Ovary (tissue), 9 donors: ENCODE results near the gene AAK1. TPM values are rescaled to one million over a fixed set of nuclear protein-coding genes. Genes with fewer than 3 reads are reported as not detected.

Experiments
- DNase-seq, 5 donors: peaks; one replicate each; pipeline ENCODE4 v3.0.0-alpha.2; 2019 to 2020
- H3K27ac ChIP-seq, 2 donors: fragments of 200-600 bp; one replicate each; pipeline versions ENCODE4 v1.5.1 to v1.8.0; 2019 to 2022
- H3K27me3 ChIP-seq: fragments of 200-600 bp; one replicate; pipeline ENCODE4 v1.8.0; 2022
- H3K36me3 ChIP-seq: fragments of 200-600 bp; sonication (generic); one replicate; pipeline ENCODE4 v1.5.1; 2019
- H3K4me1 ChIP-seq: one replicate; pipeline ENCODE4 v1.8.1; 2013; ENCODE audit warnings: mild to moderate bottlenecking, moderate library complexity; ENCODE audit not compliant: insufficient read depth
- H3K4me3 ChIP-seq: fragments of 200-600 bp; sonication (generic); one replicate; pipeline ENCODE4 v1.5.1; 2017
- H3K9me3 ChIP-seq, 2 donors: fragments of 200-600 bp in 1 of 2; sonication (generic) in 1 of 2; one replicate each; pipeline versions ENCODE4 v1.5.1 to v1.8.1; 2013 to 2019; ENCODE audit warnings: mild to moderate bottlenecking in 1 of 2, moderate library complexity in 1 of 2
- EP300 ChIP-seq: sonication (generic); formaldehyde crosslinking; IDR thresholded peaks from one replicate; pipeline ENCODE4 v1.6.1; 2017; ENCODE audit warnings: antibody characterized with exemption
- POLR2A ChIP-seq: fragments of 450-650 bp; IDR thresholded peaks from one replicate; pipeline ENCODE4 v1.6.1; 2017; ENCODE audit warnings: antibody characterized with exemption, mild to moderate bottlenecking, moderate library complexity
- WGBS, 3 donors: extraction: QIAGEN DNeasy Blood & Tissue Kit in 1 of 3; methylation state at CpG; one replicate each; pipeline versions ENCODE4 v1.1.5 to v1.1.7; 2013 to 2017; 5-methylcytosine and 5-hydroxymethylcytosine counted together
- intact Hi-C, 4 donors: fragments of 100-400 bp; cut with DNase I; formaldehyde crosslinking; loops; one replicate each; pipeline versions ENCODE4 v1.11.0 to v1.15.1; 2022 to 2023
- polyA plus RNA-seq, 2 donors: library from polyadenylated mRNA; stranded (reverse); fragments of 200-250 nt in 1 of 2; fragments of 350-450 nt in 1 of 2; fragmentation: Illumina TruSeq in 1 of 2; extraction: RNeasy Lipid Tissue Mini Kit (QIAGEN cat#74804) in 1 of 2; gene quantifications; one replicate each; pipeline ENCODE4 v1.2.3, GENCODE V29; 2013 to 2014
- total RNA-seq, 7 donors: library from RNA; depleted of rRNA in 2 of 7; stranded (reverse); fragments of >200 nt in 2 of 7; fragmentation: NEBNext Ultra II Directional in 3 of 7; extraction: Animal tissue kit (Norgen Biotek cat#: 25700) in 3 of 7; gene quantifications; one replicate each; pipeline versions ENCODE4 v1.1.0 to v1.2.4, GENCODE V29; 2016 to 2023
- TF ChIP-seq, protein P1 (sequence below), 3 donors: fragments of 450-650 bp in 2 of 3; fragments of 200-600 bp in 1 of 3; IDR thresholded peaks; one replicate each; pipeline versions ENCODE4 v1.5.1 to v1.8.0; 2016 to 2022; ENCODE audit warnings: antibody characterized with exemption in 3 of 3, mild to moderate bottlenecking in 1 of 3
- donor health status: DM: no; HTN: no; CAD: no; lungs with moderate emphysema.
- donor health status: DM: no; HTN: no; CAD: no.
- donor health status: Bipolar disorder and iron deficiency.
- donor health status: DM: yes; HTN: yes; CAD: no.
- donor health status: DM: no; HTN: no; CAD: no.
- donor health status: DM: yes; HTN: yes; CAD: no.

Gene AAK1
- total and polyA plus RNA-seq, 9 donors: 7.4 to 53.6 (median 34.3) TPM

DNA sequence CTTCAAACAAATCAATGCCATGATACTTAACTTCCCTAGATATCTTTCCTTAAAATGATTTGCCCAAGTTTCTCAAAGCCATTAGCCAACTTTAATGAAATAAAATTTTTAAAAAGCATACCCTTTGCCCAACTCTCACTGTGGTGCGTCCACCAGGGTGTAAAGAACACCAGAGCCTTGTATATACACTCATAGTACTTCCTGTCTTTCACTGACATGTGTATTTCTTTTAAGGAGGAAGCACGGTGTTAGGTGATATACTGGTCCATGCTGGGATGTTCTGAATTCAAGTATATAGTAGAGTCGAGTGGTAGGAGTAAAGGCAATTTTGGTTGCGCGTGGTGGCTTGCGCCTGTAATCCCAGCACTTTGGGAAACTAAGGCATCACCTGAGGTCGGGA is 22.7 kb downstream of the AAK1 start:
- DNase-seq: no peak
- Histone ChIP-seq H3K4me1 (peaks cover 7% of the 10 kb centered on the region), H3K9me3 (no peaks in the 10 kb centered on the region), H3K36me3 (no peaks in the 10 kb centered on the region), H3K4me3 (no peak overlapping the region), H3K27ac (no peak overlapping the region), H3K27me3 (no peaks in the 10 kb centered on the region)
- intact Hi-C loops: no loop called here
- TF ChIP-seq, protein P1, sequence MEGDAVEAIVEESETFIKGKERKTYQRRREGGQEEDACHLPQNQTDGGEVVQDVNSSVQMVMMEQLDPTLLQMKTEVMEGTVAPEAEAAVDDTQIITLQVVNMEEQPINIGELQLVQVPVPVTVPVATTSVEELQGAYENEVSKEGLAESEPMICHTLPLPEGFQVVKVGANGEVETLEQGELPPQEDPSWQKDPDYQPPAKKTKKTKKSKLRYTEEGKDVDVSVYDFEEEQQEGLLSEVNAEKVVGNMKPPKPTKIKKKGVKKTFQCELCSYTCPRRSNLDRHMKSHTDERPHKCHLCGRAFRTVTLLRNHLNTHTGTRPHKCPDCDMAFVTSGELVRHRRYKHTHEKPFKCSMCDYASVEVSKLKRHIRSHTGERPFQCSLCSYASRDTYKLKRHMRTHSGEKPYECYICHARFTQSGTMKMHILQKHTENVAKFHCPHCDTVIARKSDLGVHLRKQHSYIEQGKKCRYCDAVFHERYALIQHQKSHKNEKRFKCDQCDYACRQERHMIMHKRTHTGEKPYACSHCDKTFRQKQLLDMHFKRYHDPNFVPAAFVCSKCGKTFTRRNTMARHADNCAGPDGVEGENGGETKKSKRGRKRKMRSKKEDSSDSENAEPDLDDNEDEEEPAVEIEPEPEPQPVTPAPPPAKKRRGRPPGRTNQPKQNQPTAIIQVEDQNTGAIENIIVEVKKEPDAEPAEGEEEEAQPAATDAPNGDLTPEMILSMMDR (IDR thresholded peaks at IDR 0.05): no peak
- TF ChIP-seq EP300 (no peak), POLR2A (no peak)
- WGBS, 3 donors: 96 to 97% (median 97%) methylated on average over 7 of the region's 7 CpGs

DNA sequence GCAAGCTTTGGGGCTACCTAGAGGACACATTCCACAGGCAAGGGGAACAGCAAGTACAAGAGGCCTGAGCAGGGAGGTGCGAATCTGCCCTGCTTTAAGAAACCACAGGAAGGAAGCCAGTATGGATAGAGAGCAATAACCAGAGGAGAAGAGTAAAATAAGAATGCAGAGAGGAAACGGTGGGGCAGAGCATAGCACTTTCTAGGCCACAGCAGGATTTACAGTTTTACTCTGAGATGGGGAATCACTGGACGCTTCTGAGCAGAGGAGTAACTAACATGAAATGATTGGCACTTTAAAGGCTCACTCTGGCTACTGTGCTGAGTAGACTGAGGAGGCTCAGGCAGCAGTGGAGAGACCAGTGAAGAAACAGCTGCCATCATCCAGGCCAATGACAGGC is 23.8 kb downstream of the AAK1 start:
- Histone ChIP-seq H3K27me3 (no peaks in the 10 kb centered on the region), H3K36me3 (no peaks in the 10 kb centered on the region), H3K9me3 (no peaks in the 10 kb centered on the region), H3K4me1 (peaks cover 7% of the 10 kb centered on the region), H3K27ac (no peak overlapping the region), H3K4me3 (no peak overlapping the region)
- 59 to 77% (median 73%) methylated on average over 3 of the region's 3 CpGs for WGBS, 3 donors
- TF ChIP-seq, protein P1 (IDR thresholded peaks at IDR 0.05): no peak
- TF ChIP-seq EP300 (no peak), POLR2A (no peak)
- intact Hi-C loops: no loop called here
- no peak for DNase-seq

DNA sequence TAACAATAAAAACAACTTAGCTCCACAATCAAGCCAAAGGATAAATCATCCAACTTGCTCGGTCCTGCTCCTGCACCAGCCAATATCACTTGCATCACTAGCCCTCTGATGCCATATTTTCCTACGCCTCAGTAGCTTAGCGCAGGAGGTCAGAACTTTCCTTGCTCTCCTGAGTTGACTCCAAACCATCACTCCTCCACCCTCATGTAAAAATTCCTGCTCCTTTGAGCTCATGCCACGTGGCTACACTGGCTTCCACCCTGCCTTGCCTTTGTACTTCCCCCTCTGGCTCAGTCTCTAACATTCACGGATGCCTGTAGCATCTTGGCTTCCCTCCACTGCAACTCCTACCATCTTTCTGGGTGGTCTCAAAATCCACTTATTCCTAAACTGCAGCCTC is 25.2 kb downstream of the AAK1 start:
- no peaks in the 10 kb centered on the region for H3K27me3 ChIP-seq
- peak in 1 of 5 donors; percentile 45 for DNase-seq
- TF ChIP-seq POLR2A (no peak), EP300 (no peak)
- TF ChIP-seq, protein P1 (IDR thresholded peaks at IDR 0.05): no peak
- no peak overlapping the region for H3K27ac ChIP-seq
- 23 to 43% (median 32%) methylated on average over 5 of the region's 5 CpGs for WGBS, 3 donors
- H3K4me3 ChIP-seq: no peak overlapping the region
- H3K36me3 ChIP-seq: no peaks in the 10 kb centered on the region
- H3K4me1 ChIP-seq: peaks cover 7% of the 10 kb centered on the region
- no peaks in the 10 kb centered on the region for H3K9me3 ChIP-seq
- intact Hi-C loops: no loop called here

DNA sequence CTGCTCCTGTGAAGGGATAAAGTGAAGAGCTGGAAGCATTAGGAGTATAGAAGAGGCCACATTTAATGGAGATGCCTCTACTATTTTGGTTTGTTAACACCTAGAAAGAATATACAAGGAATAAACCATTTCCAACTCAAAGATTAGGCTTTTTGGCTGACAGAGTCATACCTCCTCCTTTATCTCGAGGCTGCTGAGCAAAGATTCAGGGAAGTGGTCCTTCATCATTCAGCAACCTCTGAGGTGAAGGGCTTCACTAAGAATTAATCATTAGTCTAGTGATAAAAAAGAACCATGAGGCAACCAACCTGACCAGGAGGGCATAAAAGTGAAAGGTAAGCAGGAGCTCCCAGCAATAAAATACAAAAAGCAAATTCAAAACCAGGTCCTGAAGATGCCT is 25.8 kb downstream of the AAK1 start:
- TF ChIP-seq EP300: no peak
- TF ChIP-seq, protein P1 (IDR thresholded peaks at IDR 0.05): no peak
- TF ChIP-seq POLR2A: no peak
- H3K27me3 ChIP-seq: no peaks in the 10 kb centered on the region
- 60 to 80% (median 79%) methylated on average over 1 of the region's 1 CpG for WGBS, 3 donors
- DNase-seq: no peak
- no peak overlapping the region for H3K4me3 ChIP-seq
- H3K27ac ChIP-seq: no peak overlapping the region
- peaks cover 7% of the 10 kb centered on the region for H3K4me1 ChIP-seq
- H3K36me3 ChIP-seq: no peaks in the 10 kb centered on the region
- no peaks in the 10 kb centered on the region for H3K9me3 ChIP-seq
- intact Hi-C loops: no loop called here
